Posterior cingulate gyrus (tissue), 11 donors: ENCODE data around the gene HIVEP2.

Experiments used
- DNase-seq, 10 donors: peaks; one replicate each; pipeline versions ENCODE4 v3.0.0 to v3.0.0-alpha.2; 2020 to 2021; ENCODE audit warnings: mixed read lengths in 3 of 10
- intact Hi-C: fragments of 100-400 bp; cut with DNase I; formaldehyde crosslinking; loops from one replicate; pipeline ENCODE4 v1.15.1; 2023

The HIVEP2 gene

DNA sequence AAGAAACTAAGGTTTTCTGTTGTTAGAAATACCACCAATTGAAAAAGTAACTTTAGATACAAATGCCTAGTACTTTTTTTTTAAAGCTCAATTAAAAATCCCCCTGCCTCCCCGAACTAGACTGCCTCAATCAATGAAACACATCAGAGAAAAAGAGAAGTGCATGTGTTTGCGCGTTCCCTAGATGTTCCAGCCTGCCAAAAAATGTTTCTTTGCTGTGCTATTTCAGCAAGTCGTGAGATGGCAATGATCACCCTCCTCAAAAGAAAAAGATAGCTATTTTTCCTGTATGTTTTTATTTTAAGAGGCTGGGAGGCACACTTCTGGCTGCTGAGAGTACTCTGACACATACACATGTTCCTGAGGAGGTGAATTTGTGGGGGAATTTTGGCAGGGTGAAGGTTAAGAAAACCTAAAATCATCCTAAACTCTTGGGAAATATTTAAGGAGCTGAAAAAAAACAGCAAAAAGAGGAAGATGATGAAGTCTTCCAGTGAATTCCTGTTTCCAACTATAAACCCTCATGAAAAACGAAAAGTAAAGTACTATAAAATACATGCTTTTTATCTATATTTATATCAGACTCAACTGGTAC lies 114.8 kb downstream of the HIVEP2 start:
- intact Hi-C loops = no loop called here
- no peak for DNase-seq

- DNase-seq = no peak
- intact Hi-C loops = no loop called here
These were observed 115.4 kb downstream of the HIVEP2 start for GRCh38 chr6:142829556-142829955.

- intact Hi-C loops = no loop called here
- no peak for DNase-seq
These were observed 117.0 kb downstream of the HIVEP2 start for GRCh38 chr6:142827991-142828390.

DNA sequence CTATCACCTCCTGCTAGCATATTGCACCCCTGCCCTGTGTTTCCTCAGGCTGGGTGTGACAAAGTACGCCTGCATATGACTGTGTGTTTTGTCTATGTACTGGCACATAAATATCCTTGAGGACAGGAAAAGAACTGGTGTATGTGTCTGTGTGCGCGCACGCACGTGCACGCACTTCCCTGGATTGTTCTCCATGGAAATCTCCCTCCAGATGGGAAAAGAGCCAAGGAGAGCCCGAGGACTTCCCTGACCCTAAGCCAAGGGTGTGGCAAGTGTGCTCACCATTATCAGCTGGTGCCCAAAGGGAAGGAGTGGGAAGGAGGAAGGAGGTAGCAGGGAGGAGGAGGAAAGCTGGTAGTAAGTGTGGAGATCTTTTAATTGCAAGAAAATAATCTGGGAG lies 117.6 kb downstream of the HIVEP2 start:
- intact Hi-C loops = no loop called here
- DNase-seq = no peak

DNA sequence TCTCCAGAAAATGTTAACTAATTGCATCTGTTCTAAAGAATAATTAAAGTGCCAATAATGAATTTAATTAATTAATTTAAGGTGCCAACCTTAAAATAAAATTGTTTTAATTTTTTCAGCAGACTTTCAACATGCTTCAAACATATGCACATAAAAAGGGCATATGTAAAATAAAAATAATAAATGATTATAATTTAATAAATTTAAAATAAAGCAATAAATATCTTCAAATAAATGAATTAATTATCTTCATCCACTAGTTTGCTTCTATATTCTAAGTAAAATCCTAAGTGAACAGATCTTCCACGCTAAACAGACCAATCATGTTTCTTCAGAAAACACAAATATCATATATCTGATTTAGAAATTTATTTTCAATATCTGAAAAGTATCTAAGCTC lies 119.2 kb downstream of the HIVEP2 start:
- intact Hi-C loops = no loop called here
- DNase-seq = no peak

- no peak for DNase-seq
- intact Hi-C loops = no loop called here
These were observed 120.5 kb downstream of the HIVEP2 start for GRCh38 chr6:142824426-142824825.

GRCh38 chr6:142823256-142823902 lies 121.6 kb downstream of the HIVEP2 start:
- intact Hi-C loops = no loop called here
- DNase-seq = no peak

DNA sequence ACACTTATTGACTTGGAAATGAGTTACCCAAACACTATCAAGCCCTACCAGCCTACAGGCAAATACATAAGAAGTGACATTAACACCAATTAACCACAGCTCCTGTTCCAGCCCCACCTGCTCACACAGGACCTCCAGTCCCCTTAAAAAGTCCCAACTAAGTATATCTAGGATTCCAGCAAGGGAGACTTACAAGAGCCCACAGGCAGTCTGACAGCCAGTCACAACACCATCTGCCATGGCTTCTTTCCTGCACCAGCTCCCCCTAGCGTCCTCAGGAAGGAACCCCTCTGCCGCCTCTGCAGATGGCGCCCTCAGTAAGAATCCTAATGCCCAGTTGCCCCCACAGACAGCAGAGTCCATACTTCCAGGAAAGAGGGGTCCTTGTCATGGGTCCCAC lies 122.1 kb downstream of the HIVEP2 start:
- intact Hi-C loops = no loop called here
- DNase-seq = peak in 3 of 10 donors; percentile 31 to 76 (median 45)

- intact Hi-C loops = no loop called here
- DNase-seq = no peak
These were observed 122.6 kb downstream of the HIVEP2 start for GRCh38 chr6:142822383-142822782.

- no peak for DNase-seq
- intact Hi-C loops = no loop called here
These were observed 123.1 kb downstream of the HIVEP2 start for GRCh38 chr6:142821860-142822259.

GRCh38 chr6:142821164-142821716 lies 123.7 kb downstream of the HIVEP2 start:
- intact Hi-C loops = no loop called here
- no peak for DNase-seq

GRCh38 chr6:142820338-142821051 lies 124.5 kb downstream of the HIVEP2 start:
- DNase-seq = no peak
- intact Hi-C loops = no loop called here

GRCh38 chr6:142819603-142820337 lies 125.2 kb downstream of the HIVEP2 start:
- intact Hi-C loops = no loop called here

DNA sequence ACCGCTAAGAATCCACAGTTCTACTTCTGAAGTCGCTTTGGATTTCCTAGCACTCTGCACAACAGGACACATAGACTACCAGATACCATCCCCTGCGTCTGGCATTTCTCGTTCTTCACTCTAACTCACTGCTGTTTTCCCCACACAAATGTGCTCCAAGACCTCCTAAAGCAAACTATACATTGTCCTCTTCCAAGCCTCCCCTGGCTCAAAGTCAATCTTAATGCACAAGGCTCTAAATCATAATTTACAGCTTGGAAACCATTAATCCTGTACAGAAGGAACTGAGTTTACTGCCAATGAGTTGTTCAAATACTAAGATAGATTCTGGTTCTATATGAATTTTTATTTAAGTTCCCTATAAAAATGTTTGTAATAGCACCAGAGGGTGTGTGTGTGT lies 128.5 kb downstream of the HIVEP2 start:
- DNase-seq = no peak
- intact Hi-C loops = no loop called here

More at GRCh38 chr6:142819603-142820337, 125.2 kb downstream of the HIVEP2 start:
- no peak for DNase-seq

GRCh38 chr6:142816031-142816430 lies 128.9 kb downstream of the HIVEP2 start:
- intact Hi-C loops = no loop called here
- DNase-seq = no peak

DNA sequence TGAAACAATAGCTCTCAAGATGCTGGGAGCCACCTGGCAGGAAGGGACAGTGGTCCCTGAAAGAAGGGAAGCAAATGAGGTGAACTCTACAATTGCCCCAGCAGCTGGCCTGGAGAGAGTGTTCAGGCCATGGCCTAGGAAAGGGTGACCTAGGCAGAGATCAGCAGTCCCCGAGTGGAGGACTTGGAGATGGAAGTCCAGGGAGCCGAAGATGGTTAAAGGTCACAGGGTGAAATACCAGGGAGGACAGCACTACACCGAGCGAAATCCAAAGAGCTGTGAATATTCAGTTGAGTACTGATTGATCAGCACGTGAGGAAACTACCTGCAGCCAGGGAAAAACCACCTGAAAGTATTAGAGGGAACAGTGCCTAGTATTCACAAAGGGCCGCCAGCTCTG lies 133.1 kb downstream of the HIVEP2 start:
- no peak for DNase-seq
- intact Hi-C loops = no loop called here

- intact Hi-C loops = no loop called here
- DNase-seq = no peak
These were observed 133.9 kb downstream of the HIVEP2 start for GRCh38 chr6:142810952-142811514.

- no peak for DNase-seq
- intact Hi-C loops = no loop called here
These were observed 135.0 kb downstream of the HIVEP2 start for GRCh38 chr6:142809947-142810346.

- intact Hi-C loops = no loop called here
- no peak for DNase-seq
These were observed 136.4 kb downstream of the HIVEP2 start for GRCh38 chr6:142808405-142809061.

GRCh38 chr6:142805042-142805441 lies 139.9 kb downstream of the HIVEP2 start:
- DNase-seq = no peak
- intact Hi-C loops = no loop called here
